H9 (cell line): ENCODE results near the gene LRP5. TPM values are rescaled to one million over a fixed set of nuclear protein-coding genes. Genes with fewer than 3 reads are reported as not detected.

Experiments used
- DNase-seq: peaks from one replicate; pipeline ENCODE4 v3.0.0-alpha.2; 2017
- H2AFZ ChIP-seq: one replicate; pipeline ENCODE4 v1.6.1; 2013; ENCODE audit warnings: mild to moderate bottlenecking, low read length, control low read depth, moderate library complexity
- H2AK5ac ChIP-seq: 2 replicates; pipeline ENCODE4 v1.6.1; 2013; ENCODE audit warnings: low read length, control low read depth, mixed read lengths; ENCODE audit not compliant: insufficient read length
- H2BK120ac ChIP-seq: one replicate; pipeline ENCODE4 v1.6.1; 2013; ENCODE audit warnings: low read depth, mild to moderate bottlenecking, low read length, control low read depth, inconsistent platforms; ENCODE audit not compliant: poor library complexity, severe bottlenecking
- H2BK12ac ChIP-seq: 2 replicates; pipeline ENCODE4 v1.6.1; 2013; ENCODE audit warnings: low read length, control low read depth, mixed read lengths, low read depth; ENCODE audit not compliant: insufficient read length
- H2BK15ac ChIP-seq: 2 replicates; pipeline ENCODE4 v1.6.1; 2013; ENCODE audit warnings: low read depth, low read length, control low read depth
- H2BK20ac ChIP-seq: one replicate; pipeline ENCODE4 v1.6.1; 2013; ENCODE audit warnings: low read depth, mild to moderate bottlenecking, low read length, control low read depth, inconsistent platforms; ENCODE audit not compliant: poor library complexity, severe bottlenecking
- H2BK5ac ChIP-seq: 2 replicates; pipeline ENCODE4 v1.6.1; 2013; ENCODE audit warnings: low read length, control low read depth, mixed read lengths; ENCODE audit not compliant: insufficient read length
- H3K14ac ChIP-seq: 2 replicates; pipeline ENCODE4 v1.6.1; 2013; ENCODE audit warnings: low read length, control low read depth; ENCODE audit not compliant: insufficient read depth
- H3K18ac ChIP-seq: 2 replicates; pipeline ENCODE4 v1.6.1; 2013; ENCODE audit warnings: low read depth, mild to moderate bottlenecking, mixed read lengths, low read length, control low read depth; ENCODE audit not compliant: insufficient read length
- H3K23ac ChIP-seq: 2 replicates; pipeline ENCODE4 v1.6.1; 2013; ENCODE audit warnings: low read length, control low read depth, mixed read lengths, low read depth; ENCODE audit not compliant: insufficient read length
- H3K23me2 ChIP-seq: 2 replicates; pipeline ENCODE4 v1.6.1; 2013; ENCODE audit warnings: low read depth, mild to moderate bottlenecking, mixed read lengths, low read length, control low read depth; ENCODE audit not compliant: insufficient read length, poor library complexity, severe bottlenecking
- H3K27ac ChIP-seq: 2 replicates; pipeline ENCODE4 v1.5.1; 2013; ENCODE audit warnings: low read length, control low read depth, mixed read lengths, low read depth; ENCODE audit not compliant: insufficient read length
- H3K27me3 ChIP-seq: 2 replicates; pipeline ENCODE4 v1.6.1; 2013; ENCODE audit warnings: low read length, control low read depth, inconsistent platforms; ENCODE audit not compliant: insufficient read depth
- H3K4ac ChIP-seq: 2 replicates; pipeline ENCODE4 v1.6.1; 2013; ENCODE audit warnings: low read depth, mild to moderate bottlenecking, control low read depth, inconsistent platforms, low read length, moderate library complexity
- H3K4me1 ChIP-seq: 2 replicates; pipeline ENCODE4 v1.6.1; 2013; ENCODE audit warnings: low read length, control low read depth, inconsistent platforms; ENCODE audit not compliant: insufficient read depth
- H3K4me2 ChIP-seq: 2 replicates; pipeline ENCODE4 v1.6.1; 2013; ENCODE audit warnings: low read length, control low read depth, mixed read lengths; ENCODE audit not compliant: insufficient read length, insufficient read depth
- H3K56ac ChIP-seq: 2 replicates; pipeline ENCODE4 v1.6.1; 2013; ENCODE audit warnings: low read depth, mild to moderate bottlenecking, mixed read lengths, low read length, control low read depth; ENCODE audit not compliant: insufficient read length
- H3K79me1 ChIP-seq: 2 replicates; pipeline ENCODE4 v1.6.1; 2013; ENCODE audit warnings: low read depth, mild to moderate bottlenecking, moderate library complexity, low read length, control low read depth, inconsistent platforms; ENCODE audit not compliant: insufficient read depth, poor library complexity, severe bottlenecking
- H3K79me2 ChIP-seq: 2 replicates; pipeline ENCODE4 v1.6.1; 2013; ENCODE audit warnings: low read length, control low read depth, inconsistent platforms; ENCODE audit not compliant: insufficient read depth
- H3K9ac ChIP-seq: 2 replicates; pipeline ENCODE4 v1.6.1; 2013; ENCODE audit warnings: low read length, control low read depth, mixed read lengths; ENCODE audit not compliant: insufficient read length; ENCODE audit errors: extremely low read depth
- H3K9me3 ChIP-seq: one replicate; pipeline ENCODE4 v1.6.1; 2013; ENCODE audit warnings: low read depth, low read length, inconsistent platforms; ENCODE audit not compliant: control insufficient read depth
- H3T11ph ChIP-seq: one replicate; pipeline ENCODE4 v1.6.1; 2013; ENCODE audit warnings: mild to moderate bottlenecking, low read length, control low read depth, inconsistent platforms
- H4K20me1 ChIP-seq: one replicate; pipeline ENCODE4 v1.6.1; 2013; ENCODE audit not compliant: control insufficient read depth, insufficient read length, insufficient read depth
- H4K5ac ChIP-seq: 2 replicates; pipeline ENCODE4 v1.6.1; 2013; ENCODE audit warnings: low read depth, mild to moderate bottlenecking, mixed read lengths, low read length, control low read depth; ENCODE audit not compliant: insufficient read length
- H4K8ac ChIP-seq: replicated peaks from 2 replicates; pipeline ENCODE4 v1.6.1; 2013; ENCODE audit warnings: low read length, control low read depth, mixed read lengths, low read depth; ENCODE audit not compliant: insufficient read length
- H4K91ac ChIP-seq: 2 replicates; pipeline ENCODE4 v1.6.1; 2013; ENCODE audit warnings: low read depth, mild to moderate bottlenecking, moderate library complexity, mixed read lengths, low read length, control low read depth; ENCODE audit not compliant: insufficient read length
- H3K27ac Mint-ChIP-seq, 3 experiments: 2 replicates in 2 of 3; 3 replicates in 1 of 3; pipeline ENCODE4 v1.8.0; 2020 to 2021; ENCODE audit warnings: mixed read lengths in 3 of 3, mild to moderate bottlenecking in 1 of 3, moderate library complexity in 1 of 3
- H3K27me3 Mint-ChIP-seq: 2 replicates; pipeline ENCODE4 v1.8.0; 2021; ENCODE audit warnings: low read depth, mild to moderate bottlenecking, moderate library complexity, mixed read lengths
- H3K36me3 Mint-ChIP-seq, 3 experiments: 2 replicates in 2 of 3; 3 replicates in 1 of 3; pipeline ENCODE4 v1.8.0; 2020 to 2021; ENCODE audit warnings: low read depth in 3 of 3, mixed read lengths in 3 of 3; ENCODE audit not compliant: insufficient read depth in 1 of 3
- H3K4me1 Mint-ChIP-seq, 2 experiments: 2 replicates each; pipeline ENCODE4 v1.8.0; 2020; ENCODE audit warnings: mixed read lengths in 2 of 2
- H3K4me3 Mint-ChIP-seq, 2 experiments: 2 replicates in 1 of 2; 3 replicates in 1 of 2; pipeline ENCODE4 v1.8.0; 2020 to 2021; ENCODE audit warnings: mild to moderate bottlenecking in 2 of 2, mixed read lengths in 2 of 2, moderate library complexity in 1 of 2
- H3K9me3 Mint-ChIP-seq, 2 experiments: 2 replicates in 1 of 2; 3 replicates in 1 of 2; pipeline ENCODE4 v1.8.0; 2020; ENCODE audit warnings: mild to moderate bottlenecking in 2 of 2, mixed read lengths in 2 of 2, moderate library complexity in 1 of 2
- WGBS: extraction: QIAGEN DNeasy Blood & Tissue Kit; methylation state at CpG from one replicate; pipeline ENCODE4 v1.1.7; 2013; ENCODE audit warnings: missing lambda C conversion rate, low lambda C conversion rate, mixed read lengths; ENCODE audit not compliant: insufficient read length; ENCODE audit errors: extremely low coverage; 5-methylcytosine and 5-hydroxymethylcytosine counted together
- total RNA-seq: library from RNA; stranded (reverse); gene quantifications from 2 replicates; pipeline ENCODE4 v1.2.1, GENCODE V29; 2021
- TF ChIP-seq, protein P1 (sequence below): fragments of 200-600 bp; sonication (generic); conservative IDR thresholded peaks from 3 replicates; pipeline ENCODE4 v1.8.0; 2021; ENCODE audit warnings: antibody characterized with exemption, mild to moderate bottlenecking

The LRP5 gene
- total RNA-seq, 1 experiment from 2014 or later = 38.4 TPM

DNA sequence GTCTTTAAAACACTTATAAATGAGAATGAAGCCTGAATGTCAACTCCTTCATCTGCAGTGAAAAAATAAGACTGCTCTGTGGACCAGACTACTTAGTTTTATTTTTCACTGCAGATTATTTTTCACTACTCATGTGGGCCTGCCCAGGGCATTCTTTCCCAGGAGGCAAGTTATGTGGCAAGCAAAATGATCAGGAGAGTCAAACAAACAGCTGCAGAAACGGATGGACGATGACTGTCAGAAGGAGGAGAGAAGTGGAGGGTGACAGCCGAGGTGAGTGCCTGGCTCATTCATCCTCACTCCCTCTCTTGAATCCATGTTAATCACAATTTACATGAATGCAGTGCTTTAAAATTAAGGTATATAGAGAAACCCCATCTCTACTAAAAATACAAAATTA is 5.8 kb upstream of the LRP5 start:
- H4K8ac ChIP-seq = no peak overlapping the region
- no CpG with 5 or more reads among the region's 3 CpGs for WGBS

More for the DNA sequence above, 5.8 kb upstream of the LRP5 start:
- no peak for DNase-seq
- Histone ChIP-seq H4K20me1 (no peaks in the 10 kb centered on the region), H2AK5ac (no peak overlapping the region), H4K5ac (no peak overlapping the region), H2AFZ (no peak overlapping the region), H3K9ac (no peak overlapping the region), H3K18ac (no peak overlapping the region), H3K79me2 (no peaks in the 10 kb centered on the region), H3K23ac (no peak overlapping the region), H3K4ac (no peak overlapping the region), H2BK20ac (no peak overlapping the region), H3K79me1 (no peaks in the 10 kb centered on the region), H3T11ph (no peak overlapping the region), H3K14ac (no peak overlapping the region), H3K9me3 (peaks cover 5% of the 10 kb centered on the region), H3K27me3 (no peaks in the 10 kb centered on the region), H2BK15ac (no peak overlapping the region), H4K91ac (no peak overlapping the region), H2BK120ac (no peak overlapping the region), H3K4me1 (no peaks in the 10 kb centered on the region; the same call in 1 of the 2 replicates), H3K56ac (no peak overlapping the region), H3K23me2 (no peaks in the 10 kb centered on the region), H3K4me2 (no peak overlapping the region), H2BK12ac (no peak overlapping the region), H3K27ac (no peak overlapping the region), H2BK5ac (no peak overlapping the region)
- Mint-ChIP-seq H3K36me3 (peaks cover 10 to 21% (median 14%) of the 10 kb centered on the region in 3 experiments), H3K27me3 (peaks cover 7% of the 10 kb centered on the region), H3K4me3 (no peak overlapping the region), H3K9me3 (peaks cover 21 to 26% of the 10 kb centered on the region in 2 experiments), H3K27ac (no peak overlapping the region), H3K4me1 (peaks cover 12% of the 10 kb centered on the region in 2 experiments)
- TF ChIP-seq, protein P1, sequence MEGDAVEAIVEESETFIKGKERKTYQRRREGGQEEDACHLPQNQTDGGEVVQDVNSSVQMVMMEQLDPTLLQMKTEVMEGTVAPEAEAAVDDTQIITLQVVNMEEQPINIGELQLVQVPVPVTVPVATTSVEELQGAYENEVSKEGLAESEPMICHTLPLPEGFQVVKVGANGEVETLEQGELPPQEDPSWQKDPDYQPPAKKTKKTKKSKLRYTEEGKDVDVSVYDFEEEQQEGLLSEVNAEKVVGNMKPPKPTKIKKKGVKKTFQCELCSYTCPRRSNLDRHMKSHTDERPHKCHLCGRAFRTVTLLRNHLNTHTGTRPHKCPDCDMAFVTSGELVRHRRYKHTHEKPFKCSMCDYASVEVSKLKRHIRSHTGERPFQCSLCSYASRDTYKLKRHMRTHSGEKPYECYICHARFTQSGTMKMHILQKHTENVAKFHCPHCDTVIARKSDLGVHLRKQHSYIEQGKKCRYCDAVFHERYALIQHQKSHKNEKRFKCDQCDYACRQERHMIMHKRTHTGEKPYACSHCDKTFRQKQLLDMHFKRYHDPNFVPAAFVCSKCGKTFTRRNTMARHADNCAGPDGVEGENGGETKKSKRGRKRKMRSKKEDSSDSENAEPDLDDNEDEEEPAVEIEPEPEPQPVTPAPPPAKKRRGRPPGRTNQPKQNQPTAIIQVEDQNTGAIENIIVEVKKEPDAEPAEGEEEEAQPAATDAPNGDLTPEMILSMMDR = no peak
